H1 (cell line): Measurements from ENCODE around the gene ZFR. TPM values are rescaled to one million over a fixed set of nuclear protein-coding genes. Genes with fewer than 3 reads are reported as not detected.

Source experiments
- CHD7 ChIP-seq: fragments of 300-600 bp; sonication (generic); IDR thresholded peaks from 2 replicates; pipeline ENCODE4 v1.7.1; 2012; ENCODE audit warnings: low read length, moderate library complexity, mild to moderate bottlenecking, inconsistent platforms; ENCODE audit not compliant: insufficient replicate concordance
- CTBP2 ChIP-seq: IDR thresholded peaks from 2 replicates; pipeline ENCODE4 v1.7.0; 2011; ENCODE audit warnings: borderline replicate concordance, mild to moderate bottlenecking, moderate library complexity, mixed read lengths, low read length; ENCODE audit not compliant: insufficient read depth, insufficient read length
- HDAC2 ChIP-seq, 2 experiments: fragments of 300-600 bp in 1 of 2; sonication (generic) in 1 of 2; IDR thresholded peaks; 2 replicates each; pipeline ENCODE4 v1.6.1; 2011 to 2012; ENCODE audit warnings: low read depth in 2 of 2, low read length in 2 of 2, mild to moderate bottlenecking in 2 of 2, moderate library complexity in 2 of 2, borderline replicate concordance in 1 of 2, inconsistent platforms in 1 of 2
- JUND ChIP-seq: IDR thresholded peaks from 2 replicates; pipeline ENCODE4 v1.6.1; 2011; ENCODE audit warnings: mild to moderate bottlenecking, improper control_type of control experiment, low read length
- KDM1A ChIP-seq: fragments of 200-600, 300-600 bp; sonication (generic); IDR thresholded peaks from 2 replicates; pipeline ENCODE4 v1.7.1; 2016; ENCODE audit warnings: mild to moderate bottlenecking, low read length, borderline replicate concordance
- KDM5A ChIP-seq: fragments of 200-600 bp; IDR thresholded peaks from 2 replicates; pipeline ENCODE4 v1.7.1; 2012; ENCODE audit warnings: mild to moderate bottlenecking, low read length, inconsistent platforms, mixed read lengths
- NRF1 ChIP-seq: IDR thresholded peaks from 2 replicates; pipeline ENCODE4 v1.6.1; 2011; ENCODE audit warnings: mild to moderate bottlenecking, low read depth, low read length, improper control_type of control experiment
- SIX5 ChIP-seq: IDR thresholded peaks from 2 replicates; pipeline ENCODE4 v1.6.1; 2011; ENCODE audit warnings: mild to moderate bottlenecking, low read depth, low read length
- SUZ12 ChIP-seq: fragments of 200-600 bp; sonication (generic); IDR thresholded peaks from 2 replicates; pipeline ENCODE4 v1.6.1; 2012; ENCODE audit warnings: mild to moderate bottlenecking, inconsistent platforms, low read length, moderate library complexity, mixed read lengths
- polyA plus RNA-seq, 7 experiments: library from polyadenylated mRNA; depleted of rRNA in 3 of 7; stranded (reverse) in 5 of 7; unstranded in 2 of 7; fragments of >200 nt in 5 of 7; fragments of 200-250 nt in 2 of 7; gene quantifications; 1 replicate in 5 of 7; 2 replicates in 1 of 7; 4 replicates in 1 of 7; pipeline versions ENCODE4 v1.2.1 to v1.2.3, GENCODE V29; 2011 to 2013; ENCODE audit warnings: missing spikeins in 2 of 7, mixed read lengths in 2 of 7
- total RNA-seq: library from RNA; stranded (reverse); fragmentation: NEBNext Ultra II Directional; extraction: Animal tissue kit (Norgen Biotek cat#: 25700); gene quantifications from 2 replicates; pipeline ENCODE4 v1.2.1, GENCODE V29; 2021
- TF ChIP-seq, protein P1 (sequence below): IDR thresholded peaks from 2 replicates; pipeline ENCODE4 v1.6.1; 2012; ENCODE audit warnings: inconsistent platforms

The ZFR gene
- total and polyA plus RNA-seq, 2 of the 8 experiments (the other 6 are each of a cell fraction or from before 2014, with no cell fraction given), result 68.8 to 92.7 TPM

DNA sequence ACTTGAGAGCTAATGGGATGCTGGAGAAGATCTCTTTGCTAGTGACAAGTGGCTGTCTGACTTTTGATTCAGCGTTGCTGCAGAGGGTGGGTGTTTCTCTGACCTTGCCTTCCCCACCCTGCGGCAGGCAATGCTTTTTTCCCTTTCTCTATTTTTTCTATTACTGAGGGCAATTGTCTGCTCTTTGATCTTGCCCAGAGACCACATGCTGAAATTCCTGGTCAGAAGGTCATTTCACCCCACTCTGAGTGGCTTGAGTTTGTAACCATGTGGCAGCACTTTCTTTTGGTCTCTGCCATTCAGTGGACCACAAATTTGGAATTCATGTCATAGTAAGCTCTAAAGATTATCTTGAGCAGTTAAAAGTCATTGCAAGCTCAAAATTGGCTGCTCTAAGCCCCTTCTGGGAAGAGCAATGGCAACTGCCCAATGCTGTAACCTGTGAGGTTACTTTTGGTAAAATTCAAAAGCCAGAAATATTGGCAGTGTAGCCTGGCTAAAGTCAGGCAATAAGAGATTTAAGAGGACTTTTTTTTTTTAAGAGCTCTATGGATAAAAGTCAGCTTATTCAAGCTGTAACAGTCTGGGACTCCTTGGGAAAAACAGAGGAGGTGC, 101.4 kb downstream of the ZFR start (continued):
- no peak for TF ChIP-seq CHD7
- TF ChIP-seq HDAC2 (IDR thresholded peaks at IDR 0.05; ENCODE audit: borderline replicate concordance in 1 of 2, low read depth in 2 of 2, low read length in 2 of 2), result no peak
- TF ChIP-seq NRF1, result no peak
- TF ChIP-seq KDM1A, result no peak
- TF ChIP-seq, protein P1, sequence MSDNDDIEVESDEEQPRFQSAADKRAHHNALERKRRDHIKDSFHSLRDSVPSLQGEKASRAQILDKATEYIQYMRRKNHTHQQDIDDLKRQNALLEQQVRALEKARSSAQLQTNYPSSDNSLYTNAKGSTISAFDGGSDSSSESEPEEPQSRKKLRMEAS, result no peak
- TF ChIP-seq KDM5A, result no peak
- no peak for TF ChIP-seq SIX5
- no peak for TF ChIP-seq CTBP2
- TF ChIP-seq JUND, result no peak
- TF ChIP-seq SUZ12, result no peak
